Karpas-422 (cell line): Measurements from ENCODE around the gene POLN. TPM values are rescaled to one million over a fixed set of nuclear protein-coding genes. Genes with fewer than 3 reads are reported as not detected.
"Not testable (repeated sequence)": the region's sequence is repeated elsewhere in the genome, so short reads cannot be mapped to it uniquely, and the experiment has no call there.

Experiments used
- DNase-seq: peaks from one replicate; pipeline ENCODE4 v3.0.0-alpha.2; 2015
- H2AFZ ChIP-seq: fragments of 200-600 bp; sonication (generic); 2 replicates; pipeline ENCODE4 v1.6.1; 2014; ENCODE audit warnings: antibody characterized with exemption, low read length, mixed read lengths
- H3K27ac ChIP-seq: fragments of 200-600 bp; sonication (generic); 2 replicates; pipeline ENCODE4 v1.5.1; 2014; ENCODE audit warnings: mild to moderate bottlenecking, low read length, moderate library complexity
- H3K27me3 ChIP-seq: fragments of 200-600 bp; sonication (generic); 2 replicates; pipeline ENCODE4 v1.6.1; 2014; ENCODE audit warnings: low read length, mixed read lengths
- H3K36me3 ChIP-seq: fragments of 200-600 bp; sonication (generic); 2 replicates; pipeline ENCODE4 v1.6.1; 2014; ENCODE audit warnings: low read length, mixed read lengths; ENCODE audit not compliant: insufficient read depth
- H3K4me1 ChIP-seq: fragments of 200-600 bp; sonication (generic); 2 replicates; pipeline ENCODE4 v1.6.1; 2014; ENCODE audit warnings: mild to moderate bottlenecking, low read length, mixed read lengths
- H3K4me2 ChIP-seq: fragments of 200-600 bp; sonication (generic); 2 replicates; pipeline ENCODE4 v1.6.1; 2014; ENCODE audit warnings: low read length, low read depth, mild to moderate bottlenecking; ENCODE audit not compliant: poor library complexity, severe bottlenecking
- H3K4me3 ChIP-seq: fragments of 200-600 bp; sonication (generic); 2 replicates; pipeline ENCODE4 v1.5.1; 2014; ENCODE audit warnings: mild to moderate bottlenecking, antibody characterized with exemption, low read length, mixed read lengths
- H3K79me2 ChIP-seq: fragments of 200-600 bp; sonication (generic); 2 replicates; pipeline ENCODE4 v1.6.1; 2014; ENCODE audit warnings: mild to moderate bottlenecking, low read length, mixed read lengths
- H3K9ac ChIP-seq: fragments of 200-600 bp; sonication (generic); 2 replicates; pipeline ENCODE4 v1.6.0; 2014; ENCODE audit warnings: low read length
- H3K9me2 ChIP-seq: fragments of 200-600 bp; sonication (generic), shearing (Covaris generic); replicated peaks from 2 replicates; pipeline ENCODE4 v1.6.0; 2014; ENCODE audit warnings: mild to moderate bottlenecking, low read length, moderate library complexity; ENCODE audit not compliant: insufficient read depth
- H3K9me3 ChIP-seq: fragments of 300-700, 200-600 bp; sonication (generic); 2 replicates; pipeline ENCODE4 v1.6.1; 2014; ENCODE audit warnings: low read length, mixed read lengths
- H4K20me1 ChIP-seq: fragments of 200-600 bp; sonication (generic); 2 replicates; pipeline ENCODE4 v1.6.1; 2014; ENCODE audit warnings: mild to moderate bottlenecking, antibody characterized with exemption, low read length, low read depth; ENCODE audit not compliant: insufficient read depth
- total RNA-seq: library from RNA; depleted of rRNA; stranded (reverse); fragments of >200 nt; shearing (Covaris generic); gene quantifications from 2 replicates; pipeline ENCODE4 v1.2.3, GENCODE V29; 2014; ENCODE audit warnings: low replicate concordance

POLN gene
- total RNA-seq, 1 experiment from 2014 or later, result 4.3 TPM

DNA sequence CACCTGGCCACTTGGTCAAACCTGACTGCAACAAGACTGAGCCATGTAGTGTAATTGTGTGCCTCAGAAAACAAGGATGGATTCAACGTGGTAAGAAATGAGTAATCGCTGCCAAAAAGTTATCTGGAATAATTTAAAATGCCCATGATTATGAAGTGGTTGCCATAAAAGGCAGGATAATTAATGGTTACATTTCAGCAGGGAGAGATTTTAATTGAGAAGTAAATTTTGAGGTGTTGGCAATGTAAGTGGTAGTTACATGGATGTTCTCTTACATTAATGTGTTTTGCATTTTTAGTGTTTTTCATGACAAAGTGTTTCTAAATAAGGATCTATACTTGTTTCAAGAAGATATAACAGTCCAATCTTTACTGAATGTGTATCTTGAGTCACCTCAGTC is 15.7 kb downstream of the POLN start:
- no peak for DNase-seq
- H4K20me1 ChIP-seq, result no peaks in the 10 kb centered on the region
- H3K36me3 ChIP-seq, result peaks cover 9% of the 10 kb centered on the region; the same call in 1 of the 2 replicates
- no peak overlapping the region for H3K9ac ChIP-seq
- no peak overlapping the region for H3K4me2 ChIP-seq
- H3K27ac ChIP-seq, result no peak overlapping the region
- H3K4me1 ChIP-seq, result peaks cover 15% of the 10 kb centered on the region
- no peak overlapping the region for H2AFZ ChIP-seq
- H3K9me3 ChIP-seq, result no peaks in the 10 kb centered on the region
- peaks cover 13% of the 10 kb centered on the region for H3K79me2 ChIP-seq
- no peaks in the 10 kb centered on the region for H3K27me3 ChIP-seq
- no peaks in the 10 kb centered on the region for H3K9me2 ChIP-seq
- H3K4me3 ChIP-seq, result no peak overlapping the region

DNA sequence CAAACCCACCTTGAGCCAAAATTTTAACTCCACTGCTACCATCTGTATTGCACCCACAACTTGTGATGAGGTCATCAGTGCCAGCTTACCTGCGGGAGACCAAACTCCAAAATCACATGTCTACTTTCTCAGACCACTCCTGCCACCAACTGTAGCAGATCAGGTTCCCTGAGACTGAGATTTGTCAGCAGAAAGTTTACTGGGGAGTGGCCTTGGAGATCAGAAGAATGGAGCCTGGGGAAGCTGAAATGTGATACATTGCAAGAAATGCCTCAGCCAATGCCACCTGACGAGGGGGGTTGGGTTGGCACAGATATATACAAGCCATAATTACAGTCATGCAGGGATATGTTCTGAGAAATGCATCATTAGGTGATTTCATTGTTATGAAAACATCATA is 19.1 kb downstream of the POLN start:
- Histone ChIP-seq H3K4me3 (no peak overlapping the region), H3K4me1 (peaks cover 20% of the 10 kb centered on the region), H3K79me2 (peaks cover 10% of the 10 kb centered on the region; the same call in 1 of the 2 replicates), H2AFZ (no peak overlapping the region), H3K27me3 (no peaks in the 10 kb centered on the region), H3K4me2 (no peak overlapping the region), H4K20me1 (no peaks in the 10 kb centered on the region), H3K9ac (no peak overlapping the region), H3K9me3 (no peaks in the 10 kb centered on the region), H3K9me2 (no peaks in the 10 kb centered on the region), H3K36me3 (peaks cover 6% of the 10 kb centered on the region; the same call in 1 of the 2 replicates), H3K27ac (no peak overlapping the region)
- DNase-seq, result no peak

DNA sequence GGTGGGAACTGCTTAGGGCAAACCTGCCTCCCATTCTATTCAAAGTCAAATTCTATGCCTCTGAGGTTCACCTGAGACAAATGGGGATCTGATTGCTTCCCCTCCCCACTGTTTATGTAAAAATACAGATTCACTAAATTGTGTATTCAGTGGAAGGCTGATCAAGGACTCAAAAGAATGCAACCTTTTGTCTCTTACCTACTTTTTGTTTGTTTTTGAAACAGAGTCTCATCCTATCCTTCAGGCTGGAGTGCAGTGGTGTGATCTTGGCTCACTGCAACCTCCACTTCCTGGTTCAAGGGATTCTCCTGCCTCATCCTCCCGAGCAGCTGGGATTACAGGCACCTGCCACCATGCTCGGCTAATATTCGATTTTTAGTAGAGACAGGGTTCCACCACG is 20.5 kb downstream of the POLN start:
- not testable (repeated sequence) for H2AFZ ChIP-seq, H3K9me2 ChIP-seq, H3K27ac ChIP-seq, H3K4me1 ChIP-seq, H3K79me2 ChIP-seq, H4K20me1 ChIP-seq, H3K4me2 ChIP-seq, H3K4me3 ChIP-seq, H3K9me3 ChIP-seq, H3K27me3 ChIP-seq, H3K9ac ChIP-seq, H3K36me3 ChIP-seq, DNase-seq

DNA sequence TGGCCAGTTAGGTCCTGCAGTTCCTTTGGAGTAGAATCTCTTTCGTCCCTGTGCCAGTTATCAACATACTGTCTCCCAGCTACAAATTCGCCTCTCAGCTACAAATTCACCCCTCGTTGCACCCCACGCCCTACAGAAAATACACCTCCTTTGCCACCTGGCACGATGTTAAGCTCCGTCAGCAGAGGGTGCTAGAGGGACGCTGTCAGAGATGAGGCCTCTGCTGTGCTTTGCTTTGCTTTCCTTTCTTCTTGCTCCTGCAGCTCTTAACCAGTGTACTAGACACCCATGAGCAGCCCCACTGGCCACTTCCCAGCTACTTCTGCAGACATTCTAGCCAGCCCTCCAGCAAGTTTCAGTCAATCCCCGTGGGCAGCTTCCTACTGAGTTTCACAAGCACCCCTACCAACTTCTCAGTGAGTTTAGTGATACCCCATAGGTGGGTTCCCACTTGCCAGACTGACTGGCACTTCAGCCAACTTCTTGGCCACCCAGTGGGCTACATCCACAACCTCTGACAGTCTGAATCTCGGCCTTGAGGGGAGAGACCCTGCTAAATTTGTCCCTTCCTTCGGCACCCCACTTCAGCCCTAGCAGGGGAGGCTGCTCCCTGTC is 21.8 kb downstream of the POLN start:
- no peaks in the 10 kb centered on the region for H3K9me2 ChIP-seq
- H3K4me3 ChIP-seq, result no peak overlapping the region
- no peaks in the 10 kb centered on the region for H3K36me3 ChIP-seq
- no peaks in the 10 kb centered on the region for H3K79me2 ChIP-seq
- no peak overlapping the region for H3K4me2 ChIP-seq
- no peak overlapping the region for H2AFZ ChIP-seq
- H3K9ac ChIP-seq, result no peak overlapping the region
- no peaks in the 10 kb centered on the region for H3K9me3 ChIP-seq
- no peaks in the 10 kb centered on the region for H4K20me1 ChIP-seq
- peak; percentile 93 for DNase-seq
- peaks cover 5% of the 10 kb centered on the region; the same call in 1 of the 2 replicates for H3K4me1 ChIP-seq
- no peak overlapping the region for H3K27ac ChIP-seq
- no peaks in the 10 kb centered on the region for H3K27me3 ChIP-seq

DNA sequence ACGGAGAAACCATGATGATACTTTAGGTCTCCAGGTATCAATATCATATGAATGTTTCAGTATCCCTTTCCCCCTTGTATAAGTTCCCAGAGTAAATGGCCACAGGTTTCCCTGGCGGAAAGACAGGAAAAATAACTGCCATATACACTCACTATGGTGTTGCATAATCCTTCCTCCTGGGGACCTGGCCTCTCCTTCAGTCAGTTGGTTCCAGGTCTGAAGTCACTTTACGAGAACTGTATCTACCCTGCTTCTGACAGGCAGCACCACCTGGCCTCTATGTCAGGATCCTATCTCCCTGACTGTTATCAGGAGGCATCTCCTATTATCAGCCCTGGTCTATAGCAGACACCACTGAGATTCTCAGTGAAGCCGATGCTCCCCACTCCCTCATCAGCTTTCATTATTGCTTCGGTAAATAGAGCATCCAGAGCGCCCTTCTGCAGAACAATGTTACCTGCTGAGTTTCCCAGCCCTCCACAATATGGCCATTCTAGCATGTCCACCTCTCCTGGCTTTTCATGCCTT is 22.6 kb downstream of the POLN start:
- H2AFZ ChIP-seq, result no peak overlapping the region
- no peak for DNase-seq
- no peaks in the 10 kb centered on the region for H3K27me3 ChIP-seq
- no peaks in the 10 kb centered on the region for H4K20me1 ChIP-seq
- no peaks in the 10 kb centered on the region for H3K9me3 ChIP-seq
- no peaks in the 10 kb centered on the region for H3K9me2 ChIP-seq
- H3K9ac ChIP-seq, result no peak overlapping the region
- no peaks in the 10 kb centered on the region for H3K79me2 ChIP-seq
- no peak overlapping the region for H3K4me3 ChIP-seq
- H3K4me1 ChIP-seq, result peaks cover 5% of the 10 kb centered on the region; the same call in 1 of the 2 replicates
- no peak overlapping the region for H3K27ac ChIP-seq
- no peak overlapping the region for H3K4me2 ChIP-seq
- no peaks in the 10 kb centered on the region for H3K36me3 ChIP-seq

DNA sequence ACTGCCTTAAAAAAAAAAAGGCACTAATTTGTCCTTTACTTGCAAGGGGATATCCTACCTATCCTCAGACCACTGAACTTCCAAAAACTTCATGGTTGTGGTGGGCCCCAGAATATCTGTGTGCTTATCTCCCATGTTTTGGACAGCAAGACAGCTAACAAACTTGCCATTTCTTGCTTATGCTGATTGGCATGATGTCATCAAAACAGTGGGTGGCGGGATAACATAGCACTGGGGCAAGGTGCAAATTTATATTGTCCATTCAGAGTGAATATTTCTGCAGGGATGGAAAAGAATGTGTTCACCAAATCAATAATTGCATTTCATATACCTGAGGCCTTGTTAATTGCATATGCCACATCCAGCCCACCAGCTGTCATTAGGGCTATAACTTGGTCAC is 23.5 kb downstream of the POLN start:
- H3K4me1 ChIP-seq, result peaks cover 5% of the 10 kb centered on the region; the same call in 1 of the 2 replicates
- no peak overlapping the region for H3K9ac ChIP-seq
- no peaks in the 10 kb centered on the region for H3K9me3 ChIP-seq
- H3K9me2 ChIP-seq, result no peaks in the 10 kb centered on the region
- no peak for DNase-seq
- no peak overlapping the region for H3K4me3 ChIP-seq
- H3K27me3 ChIP-seq, result no peaks in the 10 kb centered on the region
- H3K36me3 ChIP-seq, result no peaks in the 10 kb centered on the region
- H3K4me2 ChIP-seq, result no peak overlapping the region
- no peaks in the 10 kb centered on the region for H3K79me2 ChIP-seq
- no peak overlapping the region for H2AFZ ChIP-seq
- no peaks in the 10 kb centered on the region for H4K20me1 ChIP-seq
- no peak overlapping the region for H3K27ac ChIP-seq

DNA sequence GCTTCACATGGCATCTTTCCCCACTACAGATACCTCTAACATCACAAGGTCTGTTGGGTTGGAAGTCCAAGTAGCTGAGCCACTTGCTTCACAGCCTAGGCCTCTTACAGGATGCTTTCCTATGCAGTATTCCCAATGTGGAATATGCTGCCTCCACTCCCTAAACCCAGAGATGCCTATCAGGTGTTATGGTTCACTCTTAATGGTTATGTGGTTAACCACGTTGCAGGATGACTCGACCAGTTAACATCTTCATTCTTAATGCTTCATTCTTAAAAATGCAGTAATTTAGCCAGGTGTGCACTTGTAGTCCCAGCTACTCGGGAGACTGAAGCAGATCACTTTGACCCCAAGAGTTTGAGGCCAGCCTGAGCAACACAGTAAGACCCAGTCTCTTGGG is 24.2 kb downstream of the POLN start:
- Histone ChIP-seq H3K9me3 (no peaks in the 10 kb centered on the region), H3K4me2 (no peak overlapping the region), H3K27ac (no peak overlapping the region), H2AFZ (no peak overlapping the region), H3K9ac (no peak overlapping the region), H3K79me2 (no peaks in the 10 kb centered on the region), H3K36me3 (no peaks in the 10 kb centered on the region), H3K4me1 (peaks cover 5% of the 10 kb centered on the region; the same call in 1 of the 2 replicates), H3K27me3 (no peaks in the 10 kb centered on the region), H3K4me3 (no peak overlapping the region), H4K20me1 (no peaks in the 10 kb centered on the region), H3K9me2 (no peaks in the 10 kb centered on the region)
- no peak for DNase-seq

DNA sequence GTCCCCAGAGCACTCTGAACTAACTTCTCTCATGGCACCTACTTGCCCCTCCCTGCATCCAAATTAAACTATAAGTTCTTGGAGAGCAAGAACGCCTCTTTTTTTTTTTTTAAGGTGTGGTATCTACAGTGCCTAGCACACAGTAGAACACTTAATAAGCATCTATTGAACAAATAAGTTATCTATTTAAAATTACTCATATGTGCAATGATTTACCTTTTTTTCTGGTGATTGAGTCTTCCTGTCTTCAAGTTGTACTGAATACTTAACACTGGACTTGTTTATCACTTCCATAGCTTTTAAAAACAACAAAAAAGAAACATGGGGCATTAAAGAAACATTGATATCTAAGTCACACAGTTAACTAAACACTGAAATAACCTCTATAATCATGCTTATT is 29.1 kb downstream of the POLN start:
- Histone ChIP-seq H3K4me1 (no peaks in the 10 kb centered on the region), H3K27me3 (no peaks in the 10 kb centered on the region), H3K4me3 (no peak overlapping the region), H2AFZ (no peak overlapping the region), H4K20me1 (no peaks in the 10 kb centered on the region), H3K36me3 (no peaks in the 10 kb centered on the region), H3K79me2 (no peaks in the 10 kb centered on the region), H3K27ac (no peak overlapping the region), H3K4me2 (no peak overlapping the region), H3K9me3 (no peaks in the 10 kb centered on the region), H3K9ac (no peak overlapping the region), H3K9me2 (no peaks in the 10 kb centered on the region)
- DNase-seq, result no peak
